Bronchial epithelial cell (primary cell): ENCODE measurements around the gene TAS2R40. TPM values are rescaled to one million over a fixed set of nuclear protein-coding genes. Genes with fewer than 3 reads are reported as not detected.
A peak's percentile ranks its signal among the peaks of the same experiment; 100 is the strongest.
"Not testable (repeated sequence)": the region's sequence is repeated elsewhere in the genome, so short reads cannot be mapped to it uniquely, and the experiment has no call there.

Experiments used
- DNase-seq: peaks from one replicate; pipeline ENCODE4 v3.0.0-alpha.2; 2010; ENCODE audit warnings: low read depth
- FAIRE-seq: peaks from 2 replicates; lab custom pipeline; 2011; peaks lifted over from hg19 to GRCh38; lab: Jason Lieb, UNC
- H3K27me3 ChIP-seq: 2 replicates; pipeline ENCODE4 v1.5.1; 2011; ENCODE audit warnings: low read length; ENCODE audit not compliant: control insufficient read depth, insufficient read depth
- H3K36me3 ChIP-seq: 2 replicates; pipeline ENCODE4 v1.5.1; 2011; ENCODE audit warnings: low read length; ENCODE audit not compliant: control insufficient read depth, insufficient read depth
- H3K4me3 ChIP-seq: 2 replicates; pipeline ENCODE4 v1.5.1; 2011; ENCODE audit warnings: mild to moderate bottlenecking, low read depth, low read length, control low read depth
- CTCF ChIP-seq: IDR thresholded peaks from 2 replicates; pipeline ENCODE4 v1.5.1; 2011; ENCODE audit warnings: mild to moderate bottlenecking, moderate library complexity, low read length, control low read depth, inconsistent platforms; ENCODE audit not compliant: insufficient read depth, severe bottlenecking
- total RNA-seq: library from RNA; depleted of rRNA; stranded (reverse); fragments of >200 nt; gene quantifications from 2 replicates; pipeline ENCODE4 v1.2.1, GENCODE V29; 2014

TAS2R40 gene
- total RNA-seq, 1 donor from 2014 or later = not detected

- H3K4me3 ChIP-seq = no peak overlapping the region
- H3K36me3 ChIP-seq = peaks cover 3% of the 10 kb centered on the region
- DNase-seq (no peak), FAIRE-seq (no peak)
- no peak for TF ChIP-seq CTCF
- H3K27me3 ChIP-seq = no peaks in the 10 kb centered on the region
Observed at GRCh38 chr7:143261901-143262300, 40.1 kb downstream of the TAS2R40 start.

GRCh38 chr7:143263266-143264195 is 41.7 kb downstream of the TAS2R40 start, which contains the start of gene GSTK1:
Gene GSTK1, plus strand, starts transcription at chr7:143263441. Its CDS starts 73 bp downstream, at chr7:143263514.
- Histone ChIP-seq H3K4me3 (peak within 1 kb of the TSS; percentile 66), H3K36me3 (peaks cover 12% of the 10 kb centered on the region), H3K27me3 (no peaks in the 10 kb centered on the region)
- peak; percentile 53 for DNase-seq
- no peak for TF ChIP-seq CTCF
- no peak for FAIRE-seq

- H3K27me3 ChIP-seq, FAIRE-seq, DNase-seq: not testable (repeated sequence)
- Histone ChIP-seq H3K36me3 (peaks cover 16% of the 10 kb centered on the region), H3K4me3 (peak overlapping the region; percentile 66)
Observed at GRCh38 chr7:143264196-143264568, 42.3 kb downstream of the TAS2R40 start.

GRCh38 chr7:143265017-143265693 is 43.3 kb downstream of the TAS2R40 start:
- TF ChIP-seq CTCF = no peak
- H3K4me3 ChIP-seq = no peak overlapping the region
- DNase-seq (no peak), FAIRE-seq (no peak)
- no peaks in the 10 kb centered on the region for H3K27me3 ChIP-seq
- H3K36me3 ChIP-seq = peaks cover 16% of the 10 kb centered on the region

- peaks cover 16% of the 10 kb centered on the region for H3K36me3 ChIP-seq
- no peak for TF ChIP-seq CTCF
- FAIRE-seq = no peak
Observed at GRCh38 chr7:143269251-143269650, 47.4 kb downstream of the TAS2R40 start.

GRCh38 chr7:143271240-143271639 is 49.4 kb downstream of the TAS2R40 start:
- FAIRE-seq = no peak
- Histone ChIP-seq H3K4me3 (no peak overlapping the region), H3K36me3 (peaks cover 12% of the 10 kb centered on the region), H3K27me3 (no peaks in the 10 kb centered on the region)
- no peak for DNase-seq
- no peak for TF ChIP-seq CTCF

More at GRCh38 chr7:143269251-143269650, 47.4 kb downstream of the TAS2R40 start:
- no peak overlapping the region for H3K4me3 ChIP-seq
- H3K27me3 ChIP-seq = no peaks in the 10 kb centered on the region
- DNase-seq = no peak
